H9 (cell line): ENCODE data around the gene MAST4. TPM values are rescaled to one million over a fixed set of nuclear protein-coding genes. Genes with fewer than 3 reads are reported as not detected.

Experiments
- DNase-seq: peaks from one replicate; pipeline ENCODE4 v3.0.0-alpha.2; 2017
- H2AFZ ChIP-seq: one replicate; pipeline ENCODE4 v1.6.1; 2013; ENCODE audit warnings: mild to moderate bottlenecking, low read length, control low read depth, moderate library complexity
- H2AK5ac ChIP-seq: 2 replicates; pipeline ENCODE4 v1.6.1; 2013; ENCODE audit warnings: low read length, control low read depth, mixed read lengths; ENCODE audit not compliant: insufficient read length
- H2BK120ac ChIP-seq: one replicate; pipeline ENCODE4 v1.6.1; 2013; ENCODE audit warnings: low read depth, mild to moderate bottlenecking, low read length, control low read depth, inconsistent platforms; ENCODE audit not compliant: poor library complexity, severe bottlenecking
- H2BK12ac ChIP-seq: 2 replicates; pipeline ENCODE4 v1.6.1; 2013; ENCODE audit warnings: low read length, control low read depth, mixed read lengths, low read depth; ENCODE audit not compliant: insufficient read length
- H2BK15ac ChIP-seq: 2 replicates; pipeline ENCODE4 v1.6.1; 2013; ENCODE audit warnings: low read depth, low read length, control low read depth
- H2BK20ac ChIP-seq: one replicate; pipeline ENCODE4 v1.6.1; 2013; ENCODE audit warnings: low read depth, mild to moderate bottlenecking, low read length, control low read depth, inconsistent platforms; ENCODE audit not compliant: poor library complexity, severe bottlenecking
- H2BK5ac ChIP-seq: 2 replicates; pipeline ENCODE4 v1.6.1; 2013; ENCODE audit warnings: low read length, control low read depth, mixed read lengths; ENCODE audit not compliant: insufficient read length
- H3K14ac ChIP-seq: 2 replicates; pipeline ENCODE4 v1.6.1; 2013; ENCODE audit warnings: low read length, control low read depth; ENCODE audit not compliant: insufficient read depth
- H3K18ac ChIP-seq: 2 replicates; pipeline ENCODE4 v1.6.1; 2013; ENCODE audit warnings: low read depth, mild to moderate bottlenecking, mixed read lengths, low read length, control low read depth; ENCODE audit not compliant: insufficient read length
- H3K23ac ChIP-seq: 2 replicates; pipeline ENCODE4 v1.6.1; 2013; ENCODE audit warnings: low read length, control low read depth, mixed read lengths, low read depth; ENCODE audit not compliant: insufficient read length
- H3K23me2 ChIP-seq: 2 replicates; pipeline ENCODE4 v1.6.1; 2013; ENCODE audit warnings: low read depth, mild to moderate bottlenecking, mixed read lengths, low read length, control low read depth; ENCODE audit not compliant: insufficient read length, poor library complexity, severe bottlenecking
- H3K27ac ChIP-seq: 2 replicates; pipeline ENCODE4 v1.5.1; 2013; ENCODE audit warnings: low read length, control low read depth, mixed read lengths, low read depth; ENCODE audit not compliant: insufficient read length
- H3K27me3 ChIP-seq: 2 replicates; pipeline ENCODE4 v1.6.1; 2013; ENCODE audit warnings: low read length, control low read depth, inconsistent platforms; ENCODE audit not compliant: insufficient read depth
- H3K4ac ChIP-seq: 2 replicates; pipeline ENCODE4 v1.6.1; 2013; ENCODE audit warnings: low read depth, mild to moderate bottlenecking, control low read depth, inconsistent platforms, low read length, moderate library complexity
- H3K4me1 ChIP-seq: 2 replicates; pipeline ENCODE4 v1.6.1; 2013; ENCODE audit warnings: low read length, control low read depth, inconsistent platforms; ENCODE audit not compliant: insufficient read depth
- H3K4me2 ChIP-seq: 2 replicates; pipeline ENCODE4 v1.6.1; 2013; ENCODE audit warnings: low read length, control low read depth, mixed read lengths; ENCODE audit not compliant: insufficient read length, insufficient read depth
- H3K56ac ChIP-seq: 2 replicates; pipeline ENCODE4 v1.6.1; 2013; ENCODE audit warnings: low read depth, mild to moderate bottlenecking, mixed read lengths, low read length, control low read depth; ENCODE audit not compliant: insufficient read length
- H3K79me1 ChIP-seq: 2 replicates; pipeline ENCODE4 v1.6.1; 2013; ENCODE audit warnings: low read depth, mild to moderate bottlenecking, moderate library complexity, low read length, control low read depth, inconsistent platforms; ENCODE audit not compliant: insufficient read depth, poor library complexity, severe bottlenecking
- H3K79me2 ChIP-seq: 2 replicates; pipeline ENCODE4 v1.6.1; 2013; ENCODE audit warnings: low read length, control low read depth, inconsistent platforms; ENCODE audit not compliant: insufficient read depth
- H3K9ac ChIP-seq: 2 replicates; pipeline ENCODE4 v1.6.1; 2013; ENCODE audit warnings: low read length, control low read depth, mixed read lengths; ENCODE audit not compliant: insufficient read length; ENCODE audit errors: extremely low read depth
- H3K9me3 ChIP-seq: one replicate; pipeline ENCODE4 v1.6.1; 2013; ENCODE audit warnings: low read depth, low read length, inconsistent platforms; ENCODE audit not compliant: control insufficient read depth
- H3T11ph ChIP-seq: one replicate; pipeline ENCODE4 v1.6.1; 2013; ENCODE audit warnings: mild to moderate bottlenecking, low read length, control low read depth, inconsistent platforms
- H4K20me1 ChIP-seq: one replicate; pipeline ENCODE4 v1.6.1; 2013; ENCODE audit not compliant: control insufficient read depth, insufficient read length, insufficient read depth
- H4K5ac ChIP-seq: 2 replicates; pipeline ENCODE4 v1.6.1; 2013; ENCODE audit warnings: low read depth, mild to moderate bottlenecking, mixed read lengths, low read length, control low read depth; ENCODE audit not compliant: insufficient read length
- H4K8ac ChIP-seq: replicated peaks from 2 replicates; pipeline ENCODE4 v1.6.1; 2013; ENCODE audit warnings: low read length, control low read depth, mixed read lengths, low read depth; ENCODE audit not compliant: insufficient read length
- H4K91ac ChIP-seq: 2 replicates; pipeline ENCODE4 v1.6.1; 2013; ENCODE audit warnings: low read depth, mild to moderate bottlenecking, moderate library complexity, mixed read lengths, low read length, control low read depth; ENCODE audit not compliant: insufficient read length
- H3K27ac Mint-ChIP-seq, 3 experiments: 2 replicates in 2 of 3; 3 replicates in 1 of 3; pipeline ENCODE4 v1.8.0; 2020 to 2021; ENCODE audit warnings: mixed read lengths in 3 of 3, mild to moderate bottlenecking in 1 of 3, moderate library complexity in 1 of 3
- H3K27me3 Mint-ChIP-seq: 2 replicates; pipeline ENCODE4 v1.8.0; 2021; ENCODE audit warnings: low read depth, mild to moderate bottlenecking, moderate library complexity, mixed read lengths
- H3K36me3 Mint-ChIP-seq, 3 experiments: 2 replicates in 2 of 3; 3 replicates in 1 of 3; pipeline ENCODE4 v1.8.0; 2020 to 2021; ENCODE audit warnings: low read depth in 3 of 3, mixed read lengths in 3 of 3; ENCODE audit not compliant: insufficient read depth in 1 of 3
- H3K4me1 Mint-ChIP-seq, 2 experiments: 2 replicates each; pipeline ENCODE4 v1.8.0; 2020; ENCODE audit warnings: mixed read lengths in 2 of 2
- H3K4me3 Mint-ChIP-seq, 2 experiments: 2 replicates in 1 of 2; 3 replicates in 1 of 2; pipeline ENCODE4 v1.8.0; 2020 to 2021; ENCODE audit warnings: mild to moderate bottlenecking in 2 of 2, mixed read lengths in 2 of 2, moderate library complexity in 1 of 2
- H3K9me3 Mint-ChIP-seq, 2 experiments: 2 replicates in 1 of 2; 3 replicates in 1 of 2; pipeline ENCODE4 v1.8.0; 2020; ENCODE audit warnings: mild to moderate bottlenecking in 2 of 2, mixed read lengths in 2 of 2, moderate library complexity in 1 of 2
- WGBS: extraction: QIAGEN DNeasy Blood & Tissue Kit; methylation state at CpG from one replicate; pipeline ENCODE4 v1.1.7; 2013; ENCODE audit warnings: missing lambda C conversion rate, low lambda C conversion rate, mixed read lengths; ENCODE audit not compliant: insufficient read length; ENCODE audit errors: extremely low coverage; 5-methylcytosine and 5-hydroxymethylcytosine counted together
- total RNA-seq: library from RNA; stranded (reverse); gene quantifications from 2 replicates; pipeline ENCODE4 v1.2.1, GENCODE V29; 2021
- TF ChIP-seq, protein P1 (sequence below): fragments of 200-600 bp; sonication (generic); conservative IDR thresholded peaks from 3 replicates; pipeline ENCODE4 v1.8.0; 2021; ENCODE audit warnings: antibody characterized with exemption, mild to moderate bottlenecking

MAST4 gene
- total RNA-seq, 1 experiment from 2014 or later: 3.7 TPM

DNA sequence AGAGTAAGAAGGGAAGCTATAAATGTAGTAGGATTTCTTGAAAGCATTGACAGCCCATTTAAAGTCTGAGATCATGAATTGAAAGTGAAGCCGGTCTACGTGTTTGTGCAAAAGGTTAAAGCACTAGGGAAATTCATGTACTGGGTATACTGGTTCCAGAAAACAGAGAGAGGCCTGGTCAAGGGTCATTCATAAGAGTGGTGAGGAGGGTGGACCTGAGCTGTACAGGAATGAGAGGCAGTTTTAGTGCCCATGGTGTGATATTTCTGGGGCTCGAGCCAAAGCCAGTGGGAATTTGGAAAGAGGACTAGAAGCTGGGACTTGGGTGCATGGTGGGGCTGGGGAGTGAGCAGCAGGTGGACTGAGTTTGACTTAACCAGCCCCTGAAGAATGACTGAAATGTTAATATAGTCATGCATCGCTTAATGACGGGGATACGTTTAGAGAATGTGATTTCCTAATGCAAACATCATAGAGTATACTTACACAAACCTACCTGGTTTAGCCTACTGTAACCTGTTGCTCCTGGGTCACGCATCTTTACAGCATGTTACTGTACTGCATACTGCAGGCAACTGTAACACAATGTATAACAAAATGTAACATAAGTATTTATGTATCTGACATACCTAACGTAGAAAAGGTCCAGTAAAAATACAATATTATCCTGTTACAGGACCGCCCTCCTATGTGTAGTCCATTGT lies 173.0 kb downstream of the MAST4 start:
- H3K9ac ChIP-seq: no peak overlapping the region
- Mint-ChIP-seq H3K27me3 (no peaks in the 10 kb centered on the region), H3K27ac (no peak overlapping the region), H3K36me3 (no peaks in the 10 kb centered on the region), H3K9me3 (no peaks in the 10 kb centered on the region), H3K4me3 (no peak overlapping the region), H3K4me1 (peaks cover 0 to 6% of the 10 kb centered on the region in 2 experiments; a peak in 1 of 4 replicates)
- H3K14ac ChIP-seq: no peak overlapping the region
- no peaks in the 10 kb centered on the region for H3K4me1 ChIP-seq
- no peak overlapping the region for H3K23ac ChIP-seq
- no peak overlapping the region for H3T11ph ChIP-seq
- no peaks in the 10 kb centered on the region for H3K23me2 ChIP-seq
- H4K91ac ChIP-seq: no peak overlapping the region
- no peak for DNase-seq
- H2BK5ac ChIP-seq: no peak overlapping the region
- no peaks in the 10 kb centered on the region for H3K79me1 ChIP-seq
- H3K79me2 ChIP-seq: no peaks in the 10 kb centered on the region
- H3K56ac ChIP-seq: no peak overlapping the region
- H2AK5ac ChIP-seq: no peak overlapping the region
- no peak overlapping the region for H3K4me2 ChIP-seq
- no peak overlapping the region for H3K27ac ChIP-seq
- H4K20me1 ChIP-seq: no peaks in the 10 kb centered on the region
- no peak overlapping the region for H4K8ac ChIP-seq
- no peak overlapping the region for H2BK15ac ChIP-seq
- H4K5ac ChIP-seq: no peak overlapping the region
- H3K18ac ChIP-seq: no peak overlapping the region
- no peak overlapping the region for H2BK12ac ChIP-seq
- no peaks in the 10 kb centered on the region for H3K27me3 ChIP-seq
- no peak overlapping the region for H2AFZ ChIP-seq
- no peaks in the 10 kb centered on the region for H3K9me3 ChIP-seq
- no peak overlapping the region for H3K4ac ChIP-seq
- TF ChIP-seq, protein P1, sequence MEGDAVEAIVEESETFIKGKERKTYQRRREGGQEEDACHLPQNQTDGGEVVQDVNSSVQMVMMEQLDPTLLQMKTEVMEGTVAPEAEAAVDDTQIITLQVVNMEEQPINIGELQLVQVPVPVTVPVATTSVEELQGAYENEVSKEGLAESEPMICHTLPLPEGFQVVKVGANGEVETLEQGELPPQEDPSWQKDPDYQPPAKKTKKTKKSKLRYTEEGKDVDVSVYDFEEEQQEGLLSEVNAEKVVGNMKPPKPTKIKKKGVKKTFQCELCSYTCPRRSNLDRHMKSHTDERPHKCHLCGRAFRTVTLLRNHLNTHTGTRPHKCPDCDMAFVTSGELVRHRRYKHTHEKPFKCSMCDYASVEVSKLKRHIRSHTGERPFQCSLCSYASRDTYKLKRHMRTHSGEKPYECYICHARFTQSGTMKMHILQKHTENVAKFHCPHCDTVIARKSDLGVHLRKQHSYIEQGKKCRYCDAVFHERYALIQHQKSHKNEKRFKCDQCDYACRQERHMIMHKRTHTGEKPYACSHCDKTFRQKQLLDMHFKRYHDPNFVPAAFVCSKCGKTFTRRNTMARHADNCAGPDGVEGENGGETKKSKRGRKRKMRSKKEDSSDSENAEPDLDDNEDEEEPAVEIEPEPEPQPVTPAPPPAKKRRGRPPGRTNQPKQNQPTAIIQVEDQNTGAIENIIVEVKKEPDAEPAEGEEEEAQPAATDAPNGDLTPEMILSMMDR: no peak
- no peak overlapping the region for H2BK120ac ChIP-seq
- no CpG with 5 or more reads among the region's 9 CpGs for WGBS
- H2BK20ac ChIP-seq: no peak overlapping the region
